SH-SY5Y (cell line): ENCODE results near the gene LOXL4.

ENCODE experiments used
- GATA2 ChIP-seq: IDR thresholded peaks from 2 replicates; pipeline ENCODE4 v1.6.1; 2011; ENCODE audit warnings: mild to moderate bottlenecking, low read depth, low read length
- GATA3 ChIP-seq: IDR thresholded peaks from 2 replicates; pipeline ENCODE4 v1.6.1; 2011; ENCODE audit warnings: low read depth, mild to moderate bottlenecking, low read length, moderate library complexity

DNA sequence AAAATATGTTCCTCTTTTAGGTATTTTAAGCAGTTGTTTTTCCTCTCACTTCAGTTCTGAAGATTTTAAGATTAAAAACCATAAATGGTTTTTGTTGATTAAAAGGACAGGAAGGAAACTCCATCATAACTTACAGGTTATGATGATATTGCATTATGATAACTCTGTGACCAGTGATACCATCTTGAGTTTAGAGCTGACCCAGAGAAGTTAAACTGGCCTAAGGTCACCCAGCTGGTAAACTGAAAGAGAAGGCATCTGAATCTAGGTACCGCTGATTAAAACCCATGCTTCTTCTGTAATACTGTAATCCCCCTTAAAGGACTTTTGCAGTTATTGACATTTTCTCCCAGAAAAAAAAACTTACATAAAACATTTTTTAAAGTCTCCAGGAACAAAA is 29.6 kb downstream of the LOXL4 start:
- TF ChIP-seq GATA2 (no peak), GATA3 (no peak)
